OCI-LY3 (cell line): ENCODE measurements around the gene FAM228A.

Source experiments
- CTCF ChIP-seq: fragments of 200-600, 300-600 bp; sonication (generic); IDR thresholded peaks from 2 replicates; pipeline ENCODE4 v1.5.1; 2014; ENCODE audit warnings: antibody characterized with exemption, low read length, low read depth
- EZH2phosphoT487 ChIP-seq: fragments of 200-600 bp; shearing (Covaris generic); IDR thresholded peaks from 2 replicates; pipeline ENCODE4 v1.6.1; 2018; ENCODE audit warnings: antibody characterized with exemption, mixed run types, low read depth

- TF ChIP-seq CTCF (no peak), EZH2phosphoT487 (no peak)
These were observed at the start of gene FAM228A for GRCh38 chr2:24174851-24175277.
